IPS-20b (cell line): Measurements from ENCODE around the gene FAM20C.
"Not testable (repeated sequence)": the region's sequence is repeated elsewhere in the genome, so short reads cannot be mapped to it uniquely, and the experiment has no call there.

Source experiments
- H3K27ac ChIP-seq: one replicate; pipeline ENCODE4 v1.5.1; 2013; ENCODE audit warnings: low read length
- H3K27me3 ChIP-seq: 2 replicates; pipeline ENCODE4 v1.6.1; 2013; ENCODE audit warnings: mild to moderate bottlenecking, low read length, inconsistent platforms; ENCODE audit not compliant: insufficient read depth
- H3K36me3 ChIP-seq: 2 replicates; pipeline ENCODE4 v1.6.1; 2013; ENCODE audit warnings: low read depth, mild to moderate bottlenecking, inconsistent platforms, low read length, moderate library complexity; ENCODE audit not compliant: insufficient read depth
- H3K4me1 ChIP-seq: 2 replicates; pipeline ENCODE4 v1.6.1; 2013; ENCODE audit warnings: mild to moderate bottlenecking, control low read depth, inconsistent platforms, low read length, moderate library complexity; ENCODE audit not compliant: insufficient read depth
- H3K4me3 ChIP-seq: 2 replicates; pipeline ENCODE4 v1.5.1; 2013; ENCODE audit warnings: mild to moderate bottlenecking, low read length, inconsistent platforms
- H3K9ac ChIP-seq: 2 replicates; pipeline ENCODE4 v1.6.1; 2013; ENCODE audit warnings: low read depth, mild to moderate bottlenecking, inconsistent platforms, low read length, moderate library complexity
- H3K9me3 ChIP-seq: 2 replicates; pipeline ENCODE4 v1.6.1; 2013; ENCODE audit warnings: mild to moderate bottlenecking, low read depth, low read length, inconsistent platforms; ENCODE audit not compliant: insufficient read depth

FAM20C gene

DNA sequence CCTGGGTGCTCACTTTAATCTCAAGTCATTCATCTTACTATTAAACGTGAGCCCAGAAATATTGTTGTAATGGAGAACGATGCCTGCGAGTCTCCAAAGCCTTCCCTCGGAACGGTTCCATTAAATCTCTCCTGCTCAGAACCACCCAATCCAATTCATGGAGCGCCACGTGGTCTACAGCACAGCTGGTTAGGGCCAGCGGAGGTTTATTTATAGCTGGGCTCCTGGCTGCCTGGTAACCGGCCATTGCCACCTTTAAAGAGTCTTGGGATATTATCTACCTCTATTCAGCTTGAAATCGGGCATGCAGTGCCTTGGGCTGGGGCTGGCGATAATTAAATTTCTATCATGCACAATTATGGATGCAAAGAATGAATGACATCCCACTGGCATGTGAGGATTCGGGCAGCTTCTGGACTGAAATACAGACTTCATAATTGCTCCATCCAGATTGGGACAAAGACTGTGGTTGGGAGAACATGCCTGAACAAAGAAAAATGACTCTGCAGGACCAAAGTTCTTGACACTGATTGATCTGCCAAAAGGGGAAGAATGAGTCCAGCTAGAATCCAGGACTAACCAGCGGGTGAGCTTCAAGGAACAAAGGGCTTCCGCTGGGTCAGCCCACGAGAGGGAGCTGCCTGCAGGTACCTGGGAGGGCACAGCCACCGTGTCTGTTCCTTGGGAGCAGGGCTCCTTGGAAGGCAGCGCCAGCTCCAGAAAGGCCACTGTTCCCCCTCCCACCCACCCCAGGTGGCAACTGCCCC is 7.3 kb downstream of the FAM20C start:
- H3K4me1 ChIP-seq = no peaks in the 10 kb centered on the region
- H3K27ac ChIP-seq = no peak overlapping the region
- H3K36me3 ChIP-seq = peaks cover 68% of the 10 kb centered on the region
- no peaks in the 10 kb centered on the region for H3K9me3 ChIP-seq
- H3K4me3 ChIP-seq = no peak overlapping the region
- H3K27me3 ChIP-seq = no peaks in the 10 kb centered on the region
- no peak overlapping the region for H3K9ac ChIP-seq

DNA sequence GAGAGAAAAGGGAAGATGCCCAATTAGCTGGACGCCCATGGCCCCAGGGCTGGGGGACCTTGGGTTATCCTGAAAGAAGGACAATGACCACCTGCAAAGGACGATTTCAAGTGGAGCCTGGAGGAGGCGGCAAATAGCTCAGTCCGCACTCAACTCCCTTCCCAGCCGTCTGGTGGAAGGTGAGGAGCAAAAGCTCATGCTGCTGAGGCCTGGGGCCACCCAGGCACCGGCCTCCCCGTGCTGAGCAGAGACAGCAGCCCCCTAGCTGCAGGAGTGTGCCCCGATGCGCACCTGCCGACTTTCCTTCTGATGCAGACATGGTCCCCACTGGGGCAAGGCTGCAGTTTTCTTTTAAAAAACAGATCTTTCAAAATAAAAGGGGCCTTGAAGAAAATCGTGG is 7.9 kb downstream of the FAM20C start:
- peaks cover 70% of the 10 kb centered on the region for H3K36me3 ChIP-seq
- no peak overlapping the region for H3K27ac ChIP-seq

DNA sequence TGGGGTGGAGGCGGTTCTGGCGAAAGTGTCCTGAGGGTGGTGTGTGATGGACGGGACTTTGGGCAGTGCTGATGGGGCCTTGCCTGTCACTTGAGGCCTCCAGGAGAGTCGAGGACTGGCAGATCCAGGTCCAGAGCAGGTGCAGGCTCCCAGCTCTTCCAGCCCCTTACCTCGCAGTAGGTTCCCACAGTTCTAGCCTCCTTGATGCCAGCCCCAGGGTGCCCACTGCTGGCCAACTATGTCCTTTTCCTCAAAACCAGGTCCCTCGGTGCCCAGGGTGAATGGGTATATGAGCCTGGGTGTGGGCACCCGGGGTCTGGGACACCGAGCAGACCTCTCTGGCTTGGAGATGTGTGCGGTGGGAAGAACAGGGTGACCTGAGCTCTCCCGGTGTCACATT is 8.3 kb downstream of the FAM20C start:
- H3K27ac ChIP-seq = no peak overlapping the region
- H3K4me3 ChIP-seq = no peak overlapping the region
- H3K9ac ChIP-seq = no peak overlapping the region
- H3K4me1 ChIP-seq = no peaks in the 10 kb centered on the region
- peaks cover 67% of the 10 kb centered on the region for H3K36me3 ChIP-seq
- no peaks in the 10 kb centered on the region for H3K27me3 ChIP-seq
- H3K9me3 ChIP-seq = no peaks in the 10 kb centered on the region

More for the DNA sequence above, 7.9 kb downstream of the FAM20C start:
- no peak overlapping the region for H3K4me3 ChIP-seq
- H3K27me3 ChIP-seq = no peaks in the 10 kb centered on the region
- no peak overlapping the region for H3K9ac ChIP-seq
- no peaks in the 10 kb centered on the region for H3K4me1 ChIP-seq
- no peaks in the 10 kb centered on the region for H3K9me3 ChIP-seq

DNA sequence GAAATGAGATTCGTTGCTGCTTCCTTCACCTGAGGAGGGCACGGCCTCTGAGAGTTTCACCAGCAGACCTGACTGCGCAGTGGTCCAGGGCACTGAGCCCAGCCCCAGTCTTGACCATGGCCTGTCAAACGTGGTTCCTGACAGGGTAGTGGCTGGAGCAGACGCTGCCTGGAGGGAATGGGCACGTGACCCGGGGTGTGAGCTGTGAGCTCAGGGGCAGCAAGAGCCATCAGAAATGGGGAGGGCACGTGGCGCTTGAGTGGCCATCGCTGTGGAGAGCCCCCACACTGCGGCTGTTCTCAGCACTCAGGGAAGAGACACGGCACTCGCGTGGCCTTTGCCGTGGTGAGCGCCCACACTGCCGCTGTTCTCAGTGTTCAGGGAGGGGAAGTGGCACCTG is 12.0 kb downstream of the FAM20C start:
- Histone ChIP-seq H3K9me3 (no peaks in the 10 kb centered on the region), H3K4me3 (no peak overlapping the region), H3K9ac (no peak overlapping the region), H3K36me3 (peaks cover 31% of the 10 kb centered on the region), H3K27ac (no peak overlapping the region), H3K27me3 (no peaks in the 10 kb centered on the region), H3K4me1 (no peaks in the 10 kb centered on the region)

DNA sequence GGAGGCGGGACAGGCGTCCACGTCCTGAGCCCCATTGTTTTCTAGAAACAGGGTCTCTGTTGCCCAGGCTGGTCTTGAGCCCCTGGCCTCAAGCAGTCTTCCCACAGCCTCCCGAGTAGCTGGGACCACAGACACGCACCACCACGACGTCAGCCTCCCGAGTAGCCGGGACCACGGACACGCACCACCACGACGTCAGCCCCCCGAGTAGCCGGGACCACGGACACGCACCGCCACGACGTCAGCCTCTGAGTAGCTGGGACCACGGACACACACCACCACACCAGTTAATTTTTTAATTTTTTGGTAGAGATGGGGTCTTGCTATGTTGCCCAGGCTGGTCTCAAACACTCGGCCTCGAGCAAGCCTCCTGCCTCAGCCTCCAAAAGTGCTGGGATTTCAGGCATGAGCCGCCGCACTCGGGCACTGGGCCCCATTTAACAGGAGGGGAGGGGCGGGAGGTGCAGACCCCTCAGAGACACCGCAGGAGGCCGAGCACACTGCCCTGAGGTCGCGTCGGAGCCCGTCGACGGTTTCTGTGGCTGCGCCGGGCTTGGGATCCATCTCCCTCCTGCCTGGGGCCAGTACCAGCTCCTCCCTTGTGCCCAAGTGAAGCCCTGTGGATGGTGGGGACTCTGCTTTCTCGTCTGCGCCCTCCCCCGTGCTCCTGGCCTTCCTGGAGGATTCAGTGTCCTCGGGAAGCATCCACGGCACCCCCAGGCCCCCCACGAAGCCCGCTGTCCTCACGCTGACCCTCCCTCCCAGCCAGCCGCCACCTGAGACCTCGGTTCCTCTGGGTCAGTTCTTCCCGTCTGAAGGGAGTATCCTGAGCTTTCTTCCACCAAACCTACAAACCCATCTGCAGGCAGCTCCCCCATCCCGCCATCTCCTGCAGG is 13.0 kb downstream of the FAM20C start:
- no peaks in the 10 kb centered on the region for H3K9me3 ChIP-seq
- H3K27me3 ChIP-seq = no peaks in the 10 kb centered on the region
- H3K9ac ChIP-seq = no peak overlapping the region
- H3K36me3 ChIP-seq = peaks cover 27% of the 10 kb centered on the region
- H3K4me1 ChIP-seq = no peaks in the 10 kb centered on the region
- H3K27ac ChIP-seq = no peak overlapping the region
- H3K4me3 ChIP-seq = no peak overlapping the region

- H3K9ac ChIP-seq, H3K27me3 ChIP-seq, H3K4me3 ChIP-seq, H3K4me1 ChIP-seq, H3K9me3 ChIP-seq, H3K27ac ChIP-seq: not testable (repeated sequence)
- H3K36me3 ChIP-seq = peaks cover 24% of the 10 kb centered on the region
Observed at GRCh38 chr7:206351-206750, 14.0 kb downstream of the FAM20C start.

- Histone ChIP-seq H3K27ac (no peak overlapping the region), H3K9ac (no peak overlapping the region), H3K4me1 (no peaks in the 10 kb centered on the region), H3K36me3 (peaks cover 20% of the 10 kb centered on the region), H3K9me3 (no peaks in the 10 kb centered on the region), H3K4me3 (no peak overlapping the region), H3K27me3 (no peaks in the 10 kb centered on the region)
Observed at GRCh38 chr7:207418-208129, 15.2 kb downstream of the FAM20C start.

- H3K36me3 ChIP-seq = peaks cover 23% of the 10 kb centered on the region
- H3K4me1 ChIP-seq = no peaks in the 10 kb centered on the region
- H3K27ac ChIP-seq = no peak overlapping the region
- no peaks in the 10 kb centered on the region for H3K9me3 ChIP-seq
- H3K4me3 ChIP-seq = no peak overlapping the region
- H3K27me3 ChIP-seq = no peaks in the 10 kb centered on the region
- no peak overlapping the region for H3K9ac ChIP-seq
Observed at GRCh38 chr7:208130-208673, 15.8 kb downstream of the FAM20C start.

GRCh38 chr7:208816-209215 is 16.4 kb downstream of the FAM20C start:
- H3K36me3 ChIP-seq = peaks cover 24% of the 10 kb centered on the region; the same call in 1 of the 2 replicates
- no peaks in the 10 kb centered on the region for H3K27me3 ChIP-seq
- no peak overlapping the region for H3K4me3 ChIP-seq
- no peak overlapping the region for H3K9ac ChIP-seq
- no peaks in the 10 kb centered on the region for H3K4me1 ChIP-seq
- no peak overlapping the region for H3K27ac ChIP-seq
- no peaks in the 10 kb centered on the region for H3K9me3 ChIP-seq

DNA sequence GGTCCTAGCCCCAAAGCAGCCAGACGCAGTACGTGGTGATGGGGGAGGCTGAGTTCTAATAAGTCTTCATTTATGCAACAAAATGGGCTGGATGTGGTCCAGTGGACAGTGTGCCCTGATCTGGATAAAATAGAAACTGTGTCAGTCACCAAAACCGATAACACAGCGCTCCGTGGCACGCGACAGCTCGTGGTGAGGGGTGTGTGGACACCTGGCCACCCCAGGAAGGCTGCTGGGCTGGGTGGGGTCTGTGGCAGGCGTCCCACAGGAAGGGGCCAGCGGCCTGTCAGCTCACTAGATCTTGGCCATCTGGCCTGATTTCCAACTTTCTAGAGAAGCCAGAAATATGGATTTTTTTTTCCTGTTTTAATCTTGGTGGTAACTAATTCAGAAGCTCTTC is 17.0 kb downstream of the FAM20C start:
- no peaks in the 10 kb centered on the region for H3K4me1 ChIP-seq
- no peak overlapping the region for H3K27ac ChIP-seq
- no peaks in the 10 kb centered on the region for H3K27me3 ChIP-seq
- no peak overlapping the region for H3K9ac ChIP-seq
- H3K9me3 ChIP-seq = no peaks in the 10 kb centered on the region
- H3K36me3 ChIP-seq = peaks cover 20% of the 10 kb centered on the region
- H3K4me3 ChIP-seq = no peak overlapping the region

DNA sequence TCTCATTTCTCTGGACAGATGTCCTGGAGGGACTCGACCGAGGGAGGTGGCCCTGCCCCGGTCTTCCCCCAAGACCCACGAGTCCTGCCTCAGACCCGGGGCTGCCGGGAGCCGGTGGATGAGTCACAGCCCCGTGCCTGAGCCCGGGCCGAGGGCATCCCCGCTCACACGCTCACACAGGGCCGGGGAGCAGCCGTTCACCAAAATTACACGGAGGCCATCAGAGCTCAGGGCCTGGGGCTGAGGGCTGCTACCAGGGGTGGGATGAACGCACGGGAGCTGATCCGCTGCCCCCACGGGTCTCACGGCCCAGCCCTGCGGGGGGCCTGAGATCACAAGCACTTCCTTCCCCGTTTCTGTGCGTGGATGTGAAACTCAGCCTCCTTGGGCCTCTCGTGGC is 17.5 kb downstream of the FAM20C start:
- no peak overlapping the region for H3K27ac ChIP-seq
- H3K9me3 ChIP-seq = no peaks in the 10 kb centered on the region
- H3K4me1 ChIP-seq = no peaks in the 10 kb centered on the region
- no peaks in the 10 kb centered on the region for H3K27me3 ChIP-seq
- H3K9ac ChIP-seq = no peak overlapping the region
- no peak overlapping the region for H3K4me3 ChIP-seq
- peaks cover 20% of the 10 kb centered on the region for H3K36me3 ChIP-seq
